Uterus (tissue), 4 donors: ENCODE data around the gene ADGRL2. TPM values are rescaled to one million over a fixed set of nuclear protein-coding genes. Genes with fewer than 3 reads are reported as not detected.

Experiments
- DNase-seq, 2 donors: peaks; one replicate each; pipeline ENCODE4 v3.0.0-alpha.2; 2019 to 2020
- H3K27ac ChIP-seq, 2 donors: fragments of 200-600 bp; sonication (generic); 1 replicate in 1 of 2; 2 replicates in 1 of 2; pipeline ENCODE4 v1.5.1; 2016 to 2018
- H3K27me3 ChIP-seq, 2 donors: fragments of 200-600 bp; sonication (generic); one replicate each; pipeline ENCODE4 v1.5.1; 2018 to 2019; ENCODE audit warnings: control low read depth in 1 of 2
- H3K36me3 ChIP-seq, 2 donors: fragments of 200-600 bp; sonication (generic); one replicate each; pipeline ENCODE4 v1.5.1; 2019; ENCODE audit warnings: control low read depth in 1 of 2
- H3K4me1 ChIP-seq, 2 donors: fragments of 200-600 bp; sonication (generic); one replicate each; pipeline ENCODE4 v1.5.1; 2018 to 2019; ENCODE audit warnings: control low read depth in 1 of 2
- H3K4me3 ChIP-seq, 2 donors: fragments of 200-600 bp; sonication (generic); 1 replicate in 1 of 2; 2 replicates in 1 of 2; pipeline ENCODE4 v1.5.1; 2018 to 2019; ENCODE audit warnings: mild to moderate bottlenecking in 1 of 2
- H3K9me3 ChIP-seq, 2 donors: fragments of 200-600 bp; sonication (generic); one replicate each; pipeline ENCODE4 v1.5.1; 2019; ENCODE audit warnings: control low read depth in 1 of 2
- POLR2A ChIP-seq, 2 donors: fragments of 450-650 bp; IDR thresholded peaks; one replicate each; pipeline ENCODE4 v1.6.1; 2016; ENCODE audit warnings: antibody characterized with exemption in 2 of 2, mild to moderate bottlenecking in 1 of 2, moderate library complexity in 1 of 2
- intact Hi-C: fragments of 100-400 bp; cut with DNase I; formaldehyde crosslinking; loops from one replicate; pipeline ENCODE4 v1.15.1; 2023; ENCODE audit warnings: low total_unique reads
- total RNA-seq, 4 donors: library from RNA; depleted of rRNA in 3 of 4; stranded (reverse); fragments of >200 nt in 3 of 4; gene quantifications; one replicate each; pipeline versions ENCODE4 v1.1.0 to v1.2.4, GENCODE V29; 2014 to 2023
- TF ChIP-seq, protein P1 (sequence below), 4 experiments: fragments of 200-600 bp in 2 of 4; fragments of 450-650 bp in 2 of 4; sonication (generic) in 2 of 4; IDR thresholded peaks; one replicate each; pipeline ENCODE4 v1.5.1; 2016 to 2019; ENCODE audit warnings: antibody characterized with exemption in 4 of 4, mild to moderate bottlenecking in 2 of 4, moderate library complexity in 1 of 4
- donor health status: DM: yes; HTN: yes; CAD: no.

The ADGRL2 gene
- total RNA-seq, 4 donors from 2014 or later = 29.1 to 200 (median 50.7) TPM

DNA sequence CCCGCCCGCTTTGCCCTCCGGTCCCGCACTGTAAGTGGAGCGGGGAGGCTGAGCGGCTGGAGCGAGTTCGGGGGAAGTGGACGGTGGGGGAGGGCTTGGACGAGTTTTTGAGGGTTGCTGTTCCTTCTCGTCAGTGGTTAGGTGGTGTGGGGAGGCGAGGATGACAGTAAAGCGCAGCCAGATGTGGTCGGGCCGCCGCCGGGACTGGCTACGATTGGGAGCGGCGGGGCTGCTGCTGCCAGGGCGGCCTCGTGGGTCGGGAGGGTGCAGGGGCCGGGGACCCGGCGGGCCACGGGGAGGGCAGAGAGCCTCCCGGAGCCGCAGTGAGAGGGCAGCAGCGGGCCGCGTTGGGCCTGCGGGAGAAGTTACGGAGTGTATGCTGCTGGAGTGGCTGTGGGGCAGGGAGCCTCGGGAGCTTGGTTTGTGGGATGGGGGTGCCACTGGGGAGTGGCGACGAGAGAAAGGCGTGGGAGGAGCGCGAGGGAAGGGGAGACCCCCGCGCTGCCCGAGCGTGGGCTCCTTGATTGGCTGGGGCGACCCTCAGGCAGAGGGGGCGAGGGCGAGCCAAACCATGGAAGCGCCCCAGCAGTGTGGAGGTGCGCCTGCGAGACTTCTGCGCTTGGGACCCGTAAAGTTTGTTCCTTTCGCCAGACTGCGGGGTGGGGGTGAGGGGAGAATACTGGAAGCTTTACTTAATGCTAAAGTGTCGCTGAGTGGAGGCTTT, 2.1 kb downstream of the ADGRL2 start:
- peak; percentile 31 to 61 for DNase-seq
- Histone ChIP-seq H3K4me1 (no peaks in the 10 kb centered on the region), H3K36me3 (no peaks in the 10 kb centered on the region), H3K27ac (peak overlapping the region; percentile 81 to 85), H3K27me3 (peaks cover 0 to 31% of the 10 kb centered on the region in 2 donors), H3K4me3 (peak overlapping the region; percentile 37 to 68), H3K9me3 (no peaks in the 10 kb centered on the region)
- intact Hi-C loops = no loop called here
- TF ChIP-seq, protein P1, sequence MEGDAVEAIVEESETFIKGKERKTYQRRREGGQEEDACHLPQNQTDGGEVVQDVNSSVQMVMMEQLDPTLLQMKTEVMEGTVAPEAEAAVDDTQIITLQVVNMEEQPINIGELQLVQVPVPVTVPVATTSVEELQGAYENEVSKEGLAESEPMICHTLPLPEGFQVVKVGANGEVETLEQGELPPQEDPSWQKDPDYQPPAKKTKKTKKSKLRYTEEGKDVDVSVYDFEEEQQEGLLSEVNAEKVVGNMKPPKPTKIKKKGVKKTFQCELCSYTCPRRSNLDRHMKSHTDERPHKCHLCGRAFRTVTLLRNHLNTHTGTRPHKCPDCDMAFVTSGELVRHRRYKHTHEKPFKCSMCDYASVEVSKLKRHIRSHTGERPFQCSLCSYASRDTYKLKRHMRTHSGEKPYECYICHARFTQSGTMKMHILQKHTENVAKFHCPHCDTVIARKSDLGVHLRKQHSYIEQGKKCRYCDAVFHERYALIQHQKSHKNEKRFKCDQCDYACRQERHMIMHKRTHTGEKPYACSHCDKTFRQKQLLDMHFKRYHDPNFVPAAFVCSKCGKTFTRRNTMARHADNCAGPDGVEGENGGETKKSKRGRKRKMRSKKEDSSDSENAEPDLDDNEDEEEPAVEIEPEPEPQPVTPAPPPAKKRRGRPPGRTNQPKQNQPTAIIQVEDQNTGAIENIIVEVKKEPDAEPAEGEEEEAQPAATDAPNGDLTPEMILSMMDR (IDR thresholded peaks at IDR 0.05) = peak in 3 of 4 experiments; percentile 31 to 41 (median 34)
- TF ChIP-seq POLR2A (IDR thresholded peaks at IDR 0.05) = no peak

DNA sequence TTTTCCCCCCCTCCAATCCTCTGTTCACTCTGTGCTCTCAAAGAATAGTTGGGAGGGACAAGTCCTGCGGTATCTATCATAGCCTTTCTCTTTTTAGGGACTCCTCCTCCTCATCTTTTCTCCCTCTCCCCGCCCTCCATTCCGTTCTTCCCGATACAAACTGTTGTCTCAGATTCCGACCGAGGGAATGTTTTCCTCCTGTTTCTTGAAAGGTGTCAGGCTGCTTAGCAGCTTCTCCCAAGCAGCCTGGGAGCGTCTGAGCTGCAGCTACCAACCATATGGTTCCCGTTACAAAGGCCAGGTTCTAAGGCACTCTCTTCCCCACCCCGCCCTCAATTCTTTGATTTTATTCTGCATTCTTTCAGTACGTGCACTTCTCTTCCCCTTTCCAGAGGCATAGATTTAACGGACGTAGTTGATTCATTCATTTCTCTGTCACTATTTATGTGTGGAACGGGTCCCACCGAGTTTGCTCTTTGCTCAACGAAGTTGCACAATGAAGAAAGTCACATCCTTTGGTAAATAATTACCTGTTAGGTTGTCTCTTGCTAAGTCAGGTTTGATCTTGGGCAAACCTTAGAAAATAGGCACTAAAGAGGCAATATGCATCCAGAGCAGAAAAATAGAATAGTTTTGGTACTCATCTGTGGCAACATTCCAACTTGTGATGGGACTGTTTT, 2.8 kb downstream of the ADGRL2 start:
- Histone ChIP-seq H3K4me3 (peak overlapping the region; percentile 37 to 68), H3K4me1 (no peaks in the 10 kb centered on the region), H3K27ac (peak overlapping the region; percentile 81 to 85), H3K27me3 (peaks cover 0 to 37% of the 10 kb centered on the region in 2 donors), H3K9me3 (no peaks in the 10 kb centered on the region), H3K36me3 (no peaks in the 10 kb centered on the region)
- TF ChIP-seq POLR2A (IDR thresholded peaks at IDR 0.05) = no peak
- TF ChIP-seq, protein P1 (IDR thresholded peaks at IDR 0.05) = no peak
- no peak for DNase-seq
- intact Hi-C loops = no loop called here

DNA sequence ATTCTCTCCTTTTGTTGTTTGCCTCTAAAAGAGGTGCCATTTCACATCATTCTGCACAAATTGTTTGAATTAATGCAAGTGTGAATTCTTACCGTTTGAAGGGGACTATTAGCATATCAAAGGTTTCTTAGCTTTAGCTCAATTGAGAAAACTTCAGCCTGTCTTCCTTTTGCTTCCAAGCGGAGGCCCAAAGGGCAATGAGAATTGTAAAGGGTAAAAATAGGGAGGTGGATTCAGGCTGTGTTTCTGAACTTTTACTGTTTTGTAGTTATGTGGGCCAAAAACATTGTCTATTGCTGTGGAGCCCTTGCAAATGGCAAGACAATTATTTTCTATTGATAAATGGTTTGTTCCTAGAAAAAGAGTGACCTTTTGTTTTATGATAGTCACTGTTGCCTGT, 3.6 kb downstream of the ADGRL2 start:
- Histone ChIP-seq H3K36me3 (no peaks in the 10 kb centered on the region), H3K4me3 (peak overlapping the region in 1 of 2 donors; percentile 68), H3K9me3 (no peaks in the 10 kb centered on the region), H3K27me3 (peaks cover 0 to 33% of the 10 kb centered on the region in 2 donors), H3K27ac (peak overlapping the region in 1 of 2 donors; percentile 85), H3K4me1 (no peaks in the 10 kb centered on the region)
- intact Hi-C loops = no loop called here
- DNase-seq = no peak
- TF ChIP-seq, protein P1 (IDR thresholded peaks at IDR 0.05) = no peak
- no peak for TF ChIP-seq POLR2A (IDR thresholded peaks at IDR 0.05)

DNA sequence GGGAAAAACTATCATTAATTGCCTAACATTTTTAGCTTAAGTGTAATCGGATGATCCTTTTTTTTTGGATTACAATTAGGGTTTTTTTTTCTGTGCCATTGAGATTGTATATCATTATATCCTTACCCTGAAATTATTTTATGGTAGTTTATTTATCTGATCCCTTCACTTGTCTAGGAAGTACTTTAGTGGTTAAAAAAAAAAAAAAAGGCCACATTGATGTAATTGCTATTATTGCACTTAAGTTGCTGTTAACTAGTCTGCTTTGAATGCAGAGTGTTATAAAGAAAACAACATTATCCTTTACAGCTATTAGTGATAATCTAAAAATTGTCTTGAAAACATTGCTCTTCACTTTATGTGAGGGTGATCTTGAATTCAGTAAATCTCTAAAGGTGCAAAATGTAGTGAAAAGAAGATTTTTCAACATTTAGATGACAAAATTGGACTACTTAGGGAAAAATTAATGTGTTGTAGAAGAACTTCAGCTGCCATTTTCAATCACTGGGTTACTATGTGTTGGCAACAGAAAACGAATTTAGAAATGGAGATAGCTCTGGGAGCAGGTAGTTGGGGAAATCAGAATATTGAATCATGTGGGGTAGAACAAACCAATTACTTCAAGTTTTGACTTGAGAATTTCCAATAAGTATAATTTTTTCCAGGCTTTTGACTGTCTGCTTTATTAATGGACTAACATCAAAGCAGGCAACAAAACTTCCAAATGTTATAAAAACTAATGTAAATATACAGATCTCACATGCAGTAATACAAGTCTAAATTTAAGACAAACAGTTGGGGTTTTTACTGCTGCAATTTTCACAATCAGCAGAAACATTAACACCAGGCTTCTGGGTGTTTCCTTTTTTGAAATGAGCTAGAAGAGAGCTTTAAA, 5.0 kb downstream of the ADGRL2 start:
- Histone ChIP-seq H3K4me1 (no peaks in the 10 kb centered on the region), H3K36me3 (no peaks in the 10 kb centered on the region), H3K27me3 (peaks cover 0 to 33% of the 10 kb centered on the region in 2 donors), H3K27ac (peak overlapping the region in 1 of 2 donors; percentile 22), H3K9me3 (no peaks in the 10 kb centered on the region), H3K4me3 (no peak overlapping the region)
- TF ChIP-seq, protein P1 (IDR thresholded peaks at IDR 0.05) = no peak
- no peak for TF ChIP-seq POLR2A (IDR thresholded peaks at IDR 0.05)
- no peak for DNase-seq
- intact Hi-C loops = no loop called here
